IMR-90 (cell line): Measurements from ENCODE around the gene EIF3A. TPM values are rescaled to one million over a fixed set of nuclear protein-coding genes. Genes with fewer than 3 reads are reported as not detected.

Experiments used
- ATAC-seq: fragments of 200-7000 bp; cut with Tn5 transposase; 2 replicates; pipeline ENCODE4 v1.9.1; 2020; ENCODE audit warnings: low read depth, mild to moderate bottlenecking, moderate library complexity
- BruUV-seq: library from RNA; stranded (reverse); fragments of 400-500 nt; replicated peaks from 2 replicates; lab custom pipeline; 2021; lab: Mats Ljungman, UMichigan
- CTCF ChIA-PET: fragments of 300-600 bp; formaldehyde crosslinking; extraction: SDS; loops from one replicate; lab custom pipeline; 2021; ENCODE audit warnings: antibody characterized with exemption; lab: Yijun Ruan, JAX
- POLR2A ChIA-PET: fragments of 300-600 bp; sonication (Branson Sonifier 250); formaldehyde crosslinking; loops from one replicate; lab custom pipeline; 2022; ENCODE audit warnings: antibody characterized with exemption; ENCODE audit not compliant: unreplicated experiment; lab: Charles Lee
- DNase-seq: peaks from one replicate; pipeline ENCODE4 v3.0.0; 2013
- H2AFZ ChIP-seq: replicated peaks from 2 replicates; pipeline ENCODE3; 2013; ENCODE audit warnings: low read length, mild to moderate bottlenecking; ENCODE audit not compliant: poor library complexity
- H2AK5ac ChIP-seq: 2 replicates; pipeline ENCODE4 v1.6.1; 2013; ENCODE audit warnings: low read depth, low read length, inconsistent platforms
- H2AK9ac ChIP-seq: replicated peaks from 2 replicates; pipeline ENCODE3; 2013; ENCODE audit warnings: mild to moderate bottlenecking, low read depth, low read length, moderate library complexity; ENCODE audit not compliant: poor library complexity
- H2BK120ac ChIP-seq: 2 replicates; pipeline ENCODE4 v1.6.1; 2013; ENCODE audit warnings: low read depth, low read length, inconsistent platforms
- H2BK15ac ChIP-seq: 3 replicates; pipeline ENCODE4 v1.6.1; 2013; ENCODE audit warnings: low read depth, low read length, inconsistent platforms
- H2BK20ac ChIP-seq: 2 replicates; pipeline ENCODE4 v1.6.1; 2013; ENCODE audit warnings: low read depth, mild to moderate bottlenecking, inconsistent platforms, low read length, moderate library complexity
- H2BK5ac ChIP-seq: 2 replicates; pipeline ENCODE4 v1.6.1; 2013; ENCODE audit warnings: mild to moderate bottlenecking, low read depth, low read length, inconsistent platforms; ENCODE audit not compliant: poor library complexity, severe bottlenecking
- H3K14ac ChIP-seq: replicated peaks from 2 replicates; pipeline ENCODE4 v1.6.1; 2013; ENCODE audit warnings: low read depth, low read length, inconsistent platforms
- H3K18ac ChIP-seq: 2 replicates; pipeline ENCODE4 v1.6.1; 2013; ENCODE audit warnings: low read depth, low read length, control low read depth
- H3K23ac ChIP-seq: 2 replicates; pipeline ENCODE4 v1.6.1; 2013; ENCODE audit warnings: low read depth, low read length, inconsistent platforms
- H3K27ac ChIP-seq: 2 replicates; pipeline ENCODE4 v1.5.1; 2013; ENCODE audit warnings: mild to moderate bottlenecking, control low read depth, low read length; ENCODE audit not compliant: insufficient read depth
- H3K27me3 ChIP-seq: 2 replicates; pipeline ENCODE4 v1.6.1; 2013; ENCODE audit warnings: low read length; ENCODE audit not compliant: control insufficient read depth, insufficient read depth
- H3K36me3 ChIP-seq: 2 replicates; pipeline ENCODE4 v1.6.1; 2013; ENCODE audit warnings: low read length, mixed read lengths; ENCODE audit not compliant: control insufficient read depth, insufficient read depth
- H3K4ac ChIP-seq: 2 replicates; pipeline ENCODE4 v1.6.1; 2013; ENCODE audit warnings: low read depth, low read length, inconsistent platforms
- H3K4me1 ChIP-seq: 2 replicates; pipeline ENCODE4 v1.6.1; 2013; ENCODE audit warnings: low read length, mixed read lengths; ENCODE audit not compliant: control insufficient read depth, insufficient read depth
- H3K4me2 ChIP-seq: 2 replicates; pipeline ENCODE4 v1.6.1; 2013; ENCODE audit warnings: low read depth, mild to moderate bottlenecking, control low read depth, low read length, moderate library complexity
- H3K4me3 ChIP-seq: 2 replicates; pipeline ENCODE4 v1.5.1; 2013; ENCODE audit warnings: low read depth, mild to moderate bottlenecking, control low read depth, low read length, moderate library complexity; ENCODE audit not compliant: insufficient read depth
- H3K56ac ChIP-seq: 2 replicates; pipeline ENCODE4 v1.6.1; 2013; ENCODE audit warnings: low read length, inconsistent platforms; ENCODE audit not compliant: insufficient read depth; ENCODE audit errors: extremely low read depth
- H3K79me1 ChIP-seq, 2 experiments: 2 replicates each; pipeline ENCODE4 v1.6.1; 2013; ENCODE audit warnings: low read length in 2 of 2, inconsistent platforms in 1 of 2, low read depth in 1 of 2
- H3K9ac ChIP-seq: 2 replicates; pipeline ENCODE4 v1.6.1; 2013; ENCODE audit warnings: low read depth, low read length, control low read depth
- H3K9me1 ChIP-seq: 2 replicates; pipeline ENCODE4 v1.6.1; 2013; ENCODE audit warnings: low read length, inconsistent platforms; ENCODE audit not compliant: insufficient read depth
- H3K9me3 ChIP-seq: 2 replicates; pipeline ENCODE4 v1.6.1; 2013; ENCODE audit warnings: low read length; ENCODE audit not compliant: control insufficient read depth, insufficient read depth
- H4K20me1 ChIP-seq: 2 replicates; pipeline ENCODE4 v1.6.1; 2013; ENCODE audit warnings: low read length, inconsistent platforms; ENCODE audit not compliant: insufficient read depth
- H4K5ac ChIP-seq: 2 replicates; pipeline ENCODE4 v1.6.1; 2013; ENCODE audit warnings: mild to moderate bottlenecking, low read depth, low read length, control low read depth
- H4K8ac ChIP-seq, 2 experiments: 2 replicates each; pipeline ENCODE4 v1.6.1; 2013; ENCODE audit warnings: low read depth in 2 of 2, low read length in 2 of 2, control low read depth in 1 of 2, inconsistent platforms in 1 of 2
- H4K91ac ChIP-seq: 2 replicates; pipeline ENCODE4 v1.6.1; 2013; ENCODE audit warnings: low read depth, low read length, inconsistent platforms; ENCODE audit not compliant: insufficient read depth
- BHLHE40 ChIP-seq: fragments of 150-350 bp; IDR thresholded peaks from 2 replicates; pipeline ENCODE4 v1.6.1; 2016; ENCODE audit warnings: mild to moderate bottlenecking, low read depth, low read length
- CEBPB ChIP-seq: IDR thresholded peaks from 2 replicates; pipeline ENCODE4 v1.6.1; 2012; ENCODE audit warnings: low read depth, low read length, improper control_type of control experiment
- CHD1 ChIP-seq: IDR thresholded peaks from 2 replicates; pipeline ENCODE4 v1.6.1; 2012; ENCODE audit warnings: low read depth, low read length, improper control_type of control experiment
- FOS ChIP-seq: fragments of 150-350 bp; IDR thresholded peaks from 2 replicates; pipeline ENCODE4 v1.6.1; 2016; ENCODE audit warnings: low read depth, low read length
- MAFK ChIP-seq: IDR thresholded peaks from 2 replicates; pipeline ENCODE4 v1.6.1; 2012; ENCODE audit warnings: low read depth, low read length, improper control_type of control experiment
- MAZ ChIP-seq: IDR thresholded peaks from 2 replicates; pipeline ENCODE4 v1.6.1; 2012; ENCODE audit warnings: low read depth, mild to moderate bottlenecking, low read length, improper control_type of control experiment, moderate library complexity, borderline replicate concordance
- MXI1 ChIP-seq: IDR thresholded peaks from 2 replicates; pipeline ENCODE4 v1.6.1; 2012; ENCODE audit warnings: low read depth, mild to moderate bottlenecking, low read length, moderate library complexity, borderline replicate concordance
- POLR2A ChIP-seq: IDR thresholded peaks from 2 replicates; pipeline ENCODE4 v1.6.1; 2012; ENCODE audit warnings: mild to moderate bottlenecking, low read depth, low read length
- RAD21 ChIP-seq: IDR thresholded peaks from 2 replicates; pipeline ENCODE4 v1.6.1; 2012; ENCODE audit warnings: low read length, improper control_type of control experiment
- RCOR1 ChIP-seq: IDR thresholded peaks from 2 replicates; pipeline ENCODE4 v1.6.1; 2012; ENCODE audit warnings: mild to moderate bottlenecking, low read length, improper control_type of control experiment; ENCODE audit not compliant: insufficient replicate concordance
- RFX5 ChIP-seq: IDR thresholded peaks from 2 replicates; pipeline ENCODE4 v1.8.0; 2012; ENCODE audit warnings: low read depth, mild to moderate bottlenecking, low read length, moderate library complexity
- SMC3 ChIP-seq: fragments of 150-350 bp; IDR thresholded peaks from 2 replicates; pipeline ENCODE4 v1.6.1; 2016; ENCODE audit warnings: low read depth, mild to moderate bottlenecking, antibody characterized with exemption, low read length, moderate library complexity
- WGBS, 2 experiments: methylation state at CpG; one replicate each; pipeline versions ENCODE4 v1.1.5 to v1.1.7; 2013; ENCODE audit warnings: missing lambda C conversion rate in 2 of 2; ENCODE audit not compliant: insufficient read length in 1 of 2; ENCODE audit errors: extremely low coverage in 2 of 2; 5-methylcytosine and 5-hydroxymethylcytosine counted together
- dilution Hi-C: fragments of 300-500 bp; cut with HindIII; formaldehyde crosslinking; loops from one replicate; pipeline ENCODE4 v1.14.3; 2018; ENCODE audit warnings: low sequenced_read_pairs; ENCODE audit not compliant: unreplicated experiment
- in situ Hi-C: fragments of 300-500 bp; cut with MboI; formaldehyde crosslinking; loops from 3 replicates; pipeline ENCODE4 v1.14.3; 2019; ENCODE audit warnings: low sequenced_read_pairs, inconsistent platforms, mixed read lengths
- intact Hi-C: fragments of 100-400 bp; cut with micrococcal nuclease; formaldehyde crosslinking; loops from 2 replicates; pipeline ENCODE4 v1.10.0; 2022
- polyA plus RNA-seq, 3 experiments: library from polyadenylated mRNA; depleted of rRNA; stranded (reverse); fragments of >200 nt; gene quantifications; 2 replicates each; pipeline ENCODE4 v1.2.3, GENCODE V29; 2012; ENCODE audit warnings: low replicate concordance in 1 of 3
- total RNA-seq: library from RNA; depleted of rRNA; stranded (reverse); fragments of >200 nt; gene quantifications from 2 replicates; pipeline ENCODE4 v1.2.3, GENCODE V29; 2012
- TF ChIP-seq, protein P1 (sequence below): fragments of 150-350 bp; IDR thresholded peaks from 2 replicates; pipeline ENCODE4 v1.6.1; 2017; ENCODE audit warnings: mild to moderate bottlenecking, antibody characterized with exemption, low read length, low read depth
- TF ChIP-seq, protein P2 (sequence below): conservative IDR thresholded peaks from 2 replicates; pipeline ENCODE4 v1.5.1; 2012; ENCODE audit warnings: mild to moderate bottlenecking, low read depth, low read length, improper control_type of control experiment
- TF ChIP-seq, protein P3 (sequence below): fragments of 150-350 bp; IDR thresholded peaks from 2 replicates; pipeline ENCODE4 v1.6.1; 2016; ENCODE audit warnings: low read depth, mild to moderate bottlenecking, low read length, moderate library complexity, borderline replicate concordance

Gene EIF3A
- total and polyA plus RNA-seq, 2 of the 4 experiments (the other 2 are of a cell fraction) = 49.6 to 145 TPM

DNA sequence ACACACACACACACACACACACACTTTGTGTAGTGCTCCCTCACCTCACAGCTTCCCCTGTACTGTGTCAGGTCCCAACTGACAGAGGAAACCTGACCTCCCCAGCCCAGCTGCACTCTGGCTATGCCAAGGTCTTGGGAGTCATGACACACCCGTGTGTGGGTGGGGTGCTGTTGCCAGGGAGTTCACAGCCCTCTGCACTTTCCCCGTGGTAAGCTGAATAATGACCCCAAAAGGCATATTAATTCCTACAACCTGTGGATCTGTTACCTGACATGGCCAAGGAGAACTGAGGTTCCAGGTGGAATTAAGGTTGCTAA, 60.0 kb downstream of the EIF3A start:
- no peak overlapping the region for H2AK5ac ChIP-seq
- POLR2A ChIA-PET = no interaction called here
- CTCF ChIA-PET = no interaction called here
- H2BK15ac ChIP-seq = no peak overlapping the region
- peaks cover 2% of the 10 kb centered on the region; the same call in 1 of the 2 replicates for H3K9me3 ChIP-seq
- H3K56ac ChIP-seq = no peak overlapping the region
- no peak overlapping the region for H3K18ac ChIP-seq
- no peak overlapping the region for H4K8ac ChIP-seq
- no peak overlapping the region for H2AFZ ChIP-seq
- intact Hi-C loops (loop anchor here (10.0 kb wide), 1 partner anchor 296 kb away; no protein-coding TSS in a partner anchor), in situ Hi-C loops (loop anchor here (10.0 kb wide), 1 partner anchor 266 kb away; the partner anchor contains the start of gene CACUL1), dilution Hi-C loops (no loop called here)
- no TSS peak for BruUV-seq
- H3K14ac ChIP-seq = no peak overlapping the region
- no peaks in the 10 kb centered on the region for H3K79me1 ChIP-seq
- no peak overlapping the region for H4K5ac ChIP-seq
- no peak overlapping the region for H3K4ac ChIP-seq
- no peak overlapping the region for H3K4me3 ChIP-seq
- H2AK9ac ChIP-seq = peak overlapping the region; percentile 24
- no peak overlapping the region for H2BK5ac ChIP-seq
- ATAC-seq (no peak), DNase-seq (peak; percentile 24)
- H2BK20ac ChIP-seq = no peak overlapping the region
- H3K27ac ChIP-seq = no peak overlapping the region
- TF ChIP-seq SMC3 (no peak), BHLHE40 (no peak), RCOR1 (no peak), MXI1 (no peak), MAZ (no peak), MAFK (no peak), CEBPB (no peak), CHD1 (no peak), RAD21 (no peak), RFX5 (no peak), FOS (no peak), POLR2A (no peak)
- TF ChIP-seq, protein P1, sequence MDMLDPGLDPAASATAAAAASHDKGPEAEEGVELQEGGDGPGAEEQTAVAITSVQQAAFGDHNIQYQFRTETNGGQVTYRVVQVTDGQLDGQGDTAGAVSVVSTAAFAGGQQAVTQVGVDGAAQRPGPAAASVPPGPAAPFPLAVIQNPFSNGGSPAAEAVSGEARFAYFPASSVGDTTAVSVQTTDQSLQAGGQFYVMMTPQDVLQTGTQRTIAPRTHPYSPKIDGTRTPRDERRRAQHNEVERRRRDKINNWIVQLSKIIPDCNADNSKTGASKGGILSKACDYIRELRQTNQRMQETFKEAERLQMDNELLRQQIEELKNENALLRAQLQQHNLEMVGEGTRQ = no peak
- TF ChIP-seq, protein P2, sequence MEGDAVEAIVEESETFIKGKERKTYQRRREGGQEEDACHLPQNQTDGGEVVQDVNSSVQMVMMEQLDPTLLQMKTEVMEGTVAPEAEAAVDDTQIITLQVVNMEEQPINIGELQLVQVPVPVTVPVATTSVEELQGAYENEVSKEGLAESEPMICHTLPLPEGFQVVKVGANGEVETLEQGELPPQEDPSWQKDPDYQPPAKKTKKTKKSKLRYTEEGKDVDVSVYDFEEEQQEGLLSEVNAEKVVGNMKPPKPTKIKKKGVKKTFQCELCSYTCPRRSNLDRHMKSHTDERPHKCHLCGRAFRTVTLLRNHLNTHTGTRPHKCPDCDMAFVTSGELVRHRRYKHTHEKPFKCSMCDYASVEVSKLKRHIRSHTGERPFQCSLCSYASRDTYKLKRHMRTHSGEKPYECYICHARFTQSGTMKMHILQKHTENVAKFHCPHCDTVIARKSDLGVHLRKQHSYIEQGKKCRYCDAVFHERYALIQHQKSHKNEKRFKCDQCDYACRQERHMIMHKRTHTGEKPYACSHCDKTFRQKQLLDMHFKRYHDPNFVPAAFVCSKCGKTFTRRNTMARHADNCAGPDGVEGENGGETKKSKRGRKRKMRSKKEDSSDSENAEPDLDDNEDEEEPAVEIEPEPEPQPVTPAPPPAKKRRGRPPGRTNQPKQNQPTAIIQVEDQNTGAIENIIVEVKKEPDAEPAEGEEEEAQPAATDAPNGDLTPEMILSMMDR = no peak
- TF ChIP-seq, protein P3, sequence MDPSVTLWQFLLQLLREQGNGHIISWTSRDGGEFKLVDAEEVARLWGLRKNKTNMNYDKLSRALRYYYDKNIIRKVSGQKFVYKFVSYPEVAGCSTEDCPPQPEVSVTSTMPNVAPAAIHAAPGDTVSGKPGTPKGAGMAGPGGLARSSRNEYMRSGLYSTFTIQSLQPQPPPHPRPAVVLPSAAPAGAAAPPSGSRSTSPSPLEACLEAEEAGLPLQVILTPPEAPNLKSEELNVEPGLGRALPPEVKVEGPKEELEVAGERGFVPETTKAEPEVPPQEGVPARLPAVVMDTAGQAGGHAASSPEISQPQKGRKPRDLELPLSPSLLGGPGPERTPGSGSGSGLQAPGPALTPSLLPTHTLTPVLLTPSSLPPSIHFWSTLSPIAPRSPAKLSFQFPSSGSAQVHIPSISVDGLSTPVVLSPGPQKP = no peak
- no peak overlapping the region for H3K9ac ChIP-seq
- H4K91ac ChIP-seq = no peak overlapping the region
- H3K4me1 ChIP-seq = peaks cover 16% of the 10 kb centered on the region
- no CpG with 5 or more reads among the region's 2 CpGs for WGBS, 2 experiments
- no peak overlapping the region for H2BK120ac ChIP-seq
- H3K23ac ChIP-seq = no peak overlapping the region
- H3K27me3 ChIP-seq = peaks cover 21% of the 10 kb centered on the region
- H3K4me2 ChIP-seq = no peak overlapping the region
- H4K20me1 ChIP-seq = peaks cover 12% of the 10 kb centered on the region; the same call in 1 of the 2 replicates
- H3K9me1 ChIP-seq = peaks cover 10% of the 10 kb centered on the region; the same call in 1 of the 2 replicates
- H3K36me3 ChIP-seq = no peaks in the 10 kb centered on the region
